ENCODE results near the gene RAB7B.
"Not testable (repeated sequence)": the region's sequence is repeated elsewhere in the genome, so short reads cannot be mapped to it uniquely, and the experiment has no call there.

The RAB7B gene, protein sequence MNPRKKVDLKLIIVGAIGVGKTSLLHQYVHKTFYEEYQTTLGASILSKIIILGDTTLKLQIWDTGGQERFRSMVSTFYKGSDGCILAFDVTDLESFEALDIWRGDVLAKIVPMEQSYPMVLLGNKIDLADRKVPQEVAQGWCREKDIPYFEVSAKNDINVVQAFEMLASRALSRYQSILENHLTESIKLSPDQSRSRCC

DNA sequence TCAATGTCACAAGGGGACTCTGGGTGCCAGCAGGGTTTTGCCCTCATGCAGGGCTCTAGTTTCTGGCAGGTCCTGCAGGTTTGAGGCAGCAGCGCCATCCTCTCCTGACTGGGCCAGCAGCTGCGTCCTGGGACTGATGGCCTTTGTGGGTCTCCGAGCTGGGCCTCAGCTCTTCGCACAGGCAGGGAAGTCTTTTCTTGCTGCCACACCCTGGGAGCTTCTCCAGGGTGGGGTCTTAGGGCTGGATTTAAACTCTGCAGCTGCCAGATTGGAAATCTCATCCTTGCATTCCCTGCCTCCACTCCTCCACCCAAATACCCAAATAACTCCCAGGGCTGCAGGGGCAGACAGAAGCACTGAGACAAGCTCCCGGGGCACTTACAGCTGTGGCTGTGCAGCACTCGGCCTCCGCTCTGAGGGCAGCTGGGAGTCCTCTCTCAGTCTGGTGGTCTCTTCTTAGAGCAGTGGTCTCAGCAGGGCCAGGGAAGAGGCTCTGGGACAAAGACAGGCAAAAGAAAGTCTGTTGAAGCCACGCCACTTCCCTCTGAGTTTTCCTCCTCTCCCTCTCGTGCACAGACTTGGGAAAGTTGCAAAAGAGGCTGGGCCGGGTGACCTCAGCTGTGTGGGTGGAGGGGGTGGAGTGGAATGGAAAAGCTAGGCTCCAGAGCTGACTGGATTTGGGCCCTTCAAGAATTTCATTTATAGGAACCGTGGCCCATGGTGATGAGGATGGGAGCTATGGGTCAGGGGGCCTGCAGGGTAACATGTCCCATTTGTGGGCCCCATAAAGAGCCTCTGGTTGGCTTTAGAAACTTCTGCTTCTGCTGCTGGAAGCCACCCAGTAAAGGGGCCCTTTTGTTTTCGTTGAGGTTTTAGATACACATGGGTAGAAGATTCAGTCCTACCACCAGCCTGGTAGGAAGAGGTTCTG lies at the start of gene RAB7B:
Gene RAB7B (minus strand): TSS at position 525 of the 931 bp plus-strand sequence. CDS start 9,260 bp downstream, outside the sequence.
- no peak for DNase-seq (ENCODE audit: low read depth)

DNA sequence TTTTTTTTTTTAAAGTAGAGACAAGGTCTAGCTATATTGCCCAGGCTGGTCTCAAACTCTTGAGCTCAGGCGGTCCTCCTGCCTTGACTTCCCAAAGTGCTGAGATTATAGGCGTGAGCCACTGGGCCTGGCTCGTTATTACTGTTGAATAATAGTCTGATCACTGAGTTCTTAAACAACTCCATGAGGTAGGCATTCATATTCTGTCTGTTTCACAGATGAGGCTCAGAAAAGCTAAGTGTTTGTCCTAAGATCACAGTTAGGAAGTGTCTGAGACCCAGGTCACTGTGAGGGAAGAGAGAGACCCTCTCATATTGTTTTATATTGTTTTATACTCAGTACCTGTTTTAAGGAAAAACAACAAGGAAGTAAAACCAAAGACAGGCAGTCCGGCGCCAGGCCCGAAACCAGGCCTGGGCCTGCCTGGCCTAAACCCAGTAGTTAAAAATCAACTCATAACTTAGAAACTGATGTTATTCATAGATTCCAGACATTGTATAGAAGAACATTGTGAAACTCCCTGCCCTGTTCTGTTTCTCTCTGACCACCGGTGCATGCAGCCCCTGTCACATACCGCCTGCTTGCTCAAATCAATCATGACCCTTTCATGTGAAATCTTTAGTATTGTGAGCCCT lies 49.2 kb upstream of the RAB7B start:
- DNase-seq (ENCODE audit: low read depth): not testable (repeated sequence)

DNA sequence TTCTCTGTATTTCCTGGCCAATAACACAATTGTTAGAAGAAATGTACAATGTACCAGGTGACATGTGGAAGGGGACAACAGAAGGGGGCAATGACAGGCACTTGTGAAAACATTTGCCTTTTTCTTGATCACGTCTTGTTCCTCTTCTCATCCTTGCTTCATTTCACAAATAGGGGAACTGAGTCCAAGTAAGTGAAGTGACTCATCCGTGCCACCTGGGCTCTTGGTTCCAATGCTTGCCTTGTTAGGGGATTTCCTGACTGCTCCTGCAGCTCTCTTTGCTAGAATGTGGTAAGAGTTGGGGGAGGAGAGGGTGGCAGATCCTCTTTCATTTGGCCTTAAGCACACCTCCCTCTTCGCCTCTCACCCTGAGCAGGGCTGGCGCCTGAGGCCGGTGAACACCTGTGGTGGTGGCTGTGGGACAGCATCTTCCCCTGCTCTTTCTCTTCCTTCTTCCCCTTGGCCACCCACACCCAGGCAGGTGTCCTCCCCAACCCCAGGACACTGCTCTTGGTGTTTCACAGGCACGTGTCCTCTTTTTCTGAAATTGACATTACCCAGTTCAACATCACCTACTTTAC lies 47.5 kb upstream of the RAB7B start:
- no peak for DNase-seq (ENCODE audit: low read depth)

DNA sequence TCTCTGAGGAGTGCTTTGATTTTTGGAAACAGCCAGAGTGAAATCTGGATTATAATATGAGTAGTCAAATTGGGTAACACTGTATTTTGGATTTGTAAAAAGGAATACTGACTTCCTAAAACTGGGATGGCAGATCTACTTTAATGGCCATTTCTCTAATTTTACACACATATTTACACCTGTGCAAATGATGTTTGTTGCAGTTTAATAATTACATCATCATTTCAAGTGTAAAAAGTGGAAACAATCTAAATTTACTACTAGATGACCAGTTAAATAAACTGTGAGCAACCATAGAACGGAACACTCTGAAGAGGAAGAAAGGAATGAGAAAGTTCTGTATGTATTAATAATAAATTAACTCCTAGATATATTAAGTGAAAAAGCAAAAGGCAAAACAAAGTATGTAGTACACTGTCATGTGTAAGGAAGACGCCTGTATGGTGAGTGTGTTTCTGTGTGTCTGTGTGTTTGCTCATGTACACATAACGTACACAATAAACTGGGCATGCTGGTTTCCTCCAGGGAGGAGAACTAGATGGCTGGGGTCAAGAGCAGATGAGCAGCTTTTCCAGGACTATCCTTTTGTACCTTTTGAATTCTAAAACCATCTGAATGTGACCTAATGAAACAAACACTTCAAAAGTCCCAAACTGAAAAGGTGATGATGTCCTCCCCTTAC lies 46.9 kb upstream of the RAB7B start:
- DNase-seq (ENCODE audit: low read depth): no peak

DNA sequence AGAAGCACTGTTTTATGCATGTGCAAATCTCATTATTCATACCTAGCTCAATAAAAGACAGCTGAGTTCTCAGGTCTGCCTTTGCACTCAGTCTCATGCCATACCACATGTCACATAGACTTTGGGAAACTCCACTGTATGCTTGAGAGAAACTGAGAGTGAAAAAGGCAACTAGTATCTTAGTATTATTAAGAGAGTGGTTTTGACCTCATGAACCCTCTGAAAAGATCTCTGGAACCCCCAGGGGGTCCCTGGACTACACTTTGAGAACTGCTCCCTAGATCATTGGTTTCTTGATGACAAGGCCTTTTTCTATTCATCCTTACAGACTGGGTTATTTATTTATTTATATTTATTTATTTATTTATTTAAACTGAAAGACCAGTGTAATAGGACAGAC lies 46.1 kb upstream of the RAB7B start:
- no peak for DNase-seq (ENCODE audit: low read depth)

DNA sequence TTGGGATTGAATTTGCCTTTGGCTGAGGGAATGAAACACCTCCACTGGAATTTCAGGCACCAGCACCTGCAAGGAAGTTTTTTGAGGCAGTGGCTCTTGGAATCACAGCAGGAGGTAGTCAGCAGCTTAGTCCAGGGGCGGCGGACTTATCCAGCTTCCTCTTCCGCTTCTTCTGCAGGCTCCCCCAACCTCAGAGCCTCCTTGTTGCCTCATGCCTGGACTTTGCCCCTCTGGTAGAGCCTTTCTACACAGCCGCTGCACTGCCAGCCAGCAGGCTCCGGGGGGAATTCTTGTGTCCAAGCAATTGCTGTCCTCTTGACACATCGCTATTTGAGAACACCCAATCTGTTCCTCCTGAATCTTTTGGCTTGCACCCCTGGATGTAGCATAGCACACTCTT lies 45.4 kb upstream of the RAB7B start:
- no peak for DNase-seq (ENCODE audit: low read depth)

DNA sequence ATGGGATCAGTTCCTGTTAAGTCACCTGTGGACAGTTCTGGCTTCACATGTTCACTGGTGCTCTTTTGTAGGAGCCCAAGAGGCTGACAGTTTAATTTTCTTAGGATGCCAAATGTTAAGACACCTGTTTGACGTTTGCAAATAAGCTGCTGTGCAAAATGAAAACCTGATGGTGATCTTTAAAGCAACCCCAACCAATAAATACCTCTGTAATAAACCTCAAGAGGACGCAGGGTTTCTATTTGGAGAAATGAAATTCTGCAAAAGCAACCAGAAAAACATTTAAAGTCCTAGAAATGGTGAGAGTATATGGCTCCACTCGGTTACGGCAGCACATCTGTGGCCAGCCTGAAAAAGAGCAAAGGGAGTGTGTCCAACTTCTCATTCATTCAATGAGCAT lies 44.1 kb upstream of the RAB7B start:
- no peak for DNase-seq (ENCODE audit: low read depth)

DNA sequence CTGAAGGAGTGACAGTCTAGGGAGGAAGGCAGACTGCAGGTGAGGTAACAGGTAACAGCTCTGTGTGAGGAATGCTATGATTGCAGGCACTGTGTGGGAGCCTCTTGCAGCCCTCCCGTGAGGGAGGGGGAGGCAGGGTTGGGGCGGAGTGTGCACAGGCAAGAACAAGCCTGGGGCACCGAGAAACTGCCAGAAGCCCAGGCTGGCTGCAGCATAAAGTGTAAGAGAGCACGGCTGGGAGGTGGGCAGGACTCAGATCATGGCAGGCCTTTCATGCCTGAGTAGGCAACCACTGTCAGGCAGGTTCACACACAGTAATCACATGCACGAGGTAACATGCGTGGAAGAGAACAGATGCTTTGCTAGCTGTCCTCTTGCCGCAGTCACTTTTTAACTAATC lies 38.4 kb upstream of the RAB7B start:
- DNase-seq (ENCODE audit: low read depth): no peak

DNA sequence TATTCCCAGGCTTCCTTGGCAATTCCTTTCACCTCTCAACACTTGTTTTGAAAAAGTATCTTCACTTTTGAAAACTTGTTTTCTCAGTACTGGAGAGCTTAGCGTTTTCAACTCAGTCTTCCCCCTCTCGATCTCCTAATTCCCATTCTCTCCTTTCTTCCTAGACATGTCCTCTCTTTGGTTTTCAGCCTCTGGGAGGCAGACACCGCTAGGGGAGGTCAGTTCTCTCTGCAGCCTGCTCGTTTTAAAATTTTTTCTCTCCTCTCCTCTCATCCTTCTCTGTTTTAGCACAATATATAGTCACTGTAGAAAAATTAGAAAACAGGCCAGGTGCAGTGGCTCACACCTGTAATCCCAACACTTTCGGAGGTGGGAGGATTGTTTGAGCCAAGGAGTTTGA lies 37.1 kb upstream of the RAB7B start:
- DNase-seq (ENCODE audit: low read depth): no peak

DNA sequence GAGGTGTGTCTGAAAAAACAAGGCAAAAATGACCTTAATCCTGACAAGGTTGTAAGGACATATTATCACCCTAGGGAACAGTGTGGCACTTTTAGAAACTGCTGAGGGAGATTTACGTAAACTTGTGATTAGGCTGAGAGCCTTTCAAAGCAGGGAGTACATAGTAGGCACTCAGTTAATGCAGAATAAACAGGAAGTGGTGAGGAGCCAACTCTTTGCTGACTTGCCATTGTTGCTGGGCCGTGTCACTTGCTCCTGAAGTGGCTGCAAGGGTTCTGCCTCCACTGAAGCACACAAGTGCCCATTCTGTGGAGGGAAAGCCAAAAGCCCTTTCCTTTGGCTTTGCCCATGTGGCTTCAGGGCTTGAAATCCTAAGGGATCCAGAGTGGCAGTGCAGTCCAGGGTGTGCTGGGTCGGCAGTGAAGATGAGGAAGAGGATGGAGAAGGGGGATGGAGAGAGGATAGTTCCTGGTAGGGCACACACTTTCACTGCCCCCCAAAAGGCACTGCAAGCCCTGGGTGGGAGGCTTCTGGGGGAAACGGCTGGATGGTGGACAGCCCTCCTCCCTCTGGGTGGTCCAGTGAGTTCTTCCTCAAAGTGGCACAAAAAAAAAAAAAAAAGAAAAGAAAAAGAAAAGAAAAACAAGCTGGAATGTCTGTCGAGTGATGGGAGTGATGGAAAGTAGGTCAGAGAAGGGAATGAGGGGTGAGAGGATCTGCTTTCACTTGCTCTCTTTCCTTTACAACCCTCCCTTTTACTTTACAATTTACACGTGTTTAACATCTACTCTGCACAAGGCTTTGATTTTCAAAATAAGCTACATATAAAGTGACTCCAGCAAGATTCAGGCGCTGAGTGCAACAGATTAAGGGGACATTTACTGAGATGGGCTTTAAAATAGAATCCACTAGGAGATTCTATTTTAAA lies 36.1 kb upstream of the RAB7B start:
- DNase-seq (ENCODE audit: low read depth): no peak

DNA sequence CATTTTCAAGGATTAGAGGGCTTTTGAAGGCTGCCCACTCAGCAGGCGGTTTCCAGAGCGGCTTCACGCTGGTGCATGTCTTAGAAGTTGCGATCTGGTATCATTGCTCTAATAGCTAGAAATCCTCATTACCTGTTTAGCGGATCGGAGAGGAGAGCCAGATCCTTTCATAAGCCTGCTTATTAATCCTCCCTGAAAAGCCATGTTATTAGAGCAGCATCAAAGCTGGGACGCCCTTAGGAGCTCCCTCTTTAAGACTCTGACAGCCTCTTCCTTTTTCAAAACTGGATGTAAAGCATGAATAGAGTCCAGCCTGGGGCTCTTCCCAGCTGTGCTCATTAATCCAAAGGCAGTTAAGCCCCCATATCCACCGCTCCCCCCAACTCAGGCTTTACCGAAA lies 34.4 kb upstream of the RAB7B start:
- DNase-seq (ENCODE audit: low read depth): no peak

DNA sequence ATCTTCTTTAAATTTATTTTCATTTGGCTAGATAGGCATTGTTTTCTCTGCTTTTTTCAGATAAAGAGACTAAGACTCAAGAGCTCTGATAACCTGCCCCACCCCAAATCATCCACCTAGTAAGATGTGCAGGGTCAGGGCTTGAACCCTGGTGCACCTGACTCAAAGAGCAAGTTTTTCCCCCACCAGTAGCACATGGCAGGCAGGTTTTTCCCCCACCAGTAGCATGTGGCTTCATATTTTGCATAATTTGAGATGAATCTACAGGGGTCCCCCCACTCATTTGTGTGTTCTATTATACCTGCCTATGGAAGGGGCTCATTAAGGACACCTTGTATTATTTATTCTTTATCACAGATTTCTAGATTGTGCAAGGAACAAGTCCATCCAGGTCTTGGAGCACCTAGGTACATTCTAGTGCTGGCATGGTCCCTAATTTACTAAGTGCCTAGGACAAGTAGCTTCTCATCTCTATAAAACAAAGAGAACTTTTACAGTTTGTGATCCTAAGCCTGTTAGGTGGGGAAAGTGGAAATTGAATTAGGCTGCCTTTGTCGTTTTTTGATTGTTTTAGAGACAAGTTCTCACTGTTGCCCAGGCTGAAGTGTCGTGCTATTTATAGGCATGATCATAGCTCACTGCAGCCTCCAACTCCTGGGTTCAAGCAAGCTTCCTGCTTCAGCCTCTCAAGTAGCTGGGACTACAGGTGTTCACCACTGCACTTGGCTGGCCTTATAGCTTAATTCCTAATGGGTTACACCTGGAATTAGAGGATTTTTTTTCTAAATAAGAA lies 33.7 kb upstream of the RAB7B start:
- DNase-seq (ENCODE audit: low read depth): no peak

DNA sequence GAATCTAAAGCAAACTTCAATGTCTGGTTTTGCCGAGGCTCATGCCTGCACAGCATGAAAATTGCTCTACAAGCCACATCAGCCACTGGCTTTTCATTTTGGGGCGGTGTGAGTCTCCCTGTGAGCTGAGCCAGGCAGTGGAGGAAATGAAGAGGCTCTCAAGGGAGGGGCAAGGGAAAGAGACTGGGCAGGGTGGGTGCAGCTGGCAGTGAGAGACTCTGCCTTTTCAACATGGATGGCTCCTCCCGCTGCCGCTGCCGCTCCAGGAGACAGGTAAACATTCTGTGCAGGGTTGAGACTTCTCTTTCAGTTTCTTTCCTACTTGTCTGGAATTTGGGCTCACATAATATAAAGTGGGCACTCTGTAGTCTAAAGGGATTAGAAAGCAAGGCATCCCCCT lies 31.8 kb upstream of the RAB7B start:
- DNase-seq (ENCODE audit: low read depth): no peak

DNA sequence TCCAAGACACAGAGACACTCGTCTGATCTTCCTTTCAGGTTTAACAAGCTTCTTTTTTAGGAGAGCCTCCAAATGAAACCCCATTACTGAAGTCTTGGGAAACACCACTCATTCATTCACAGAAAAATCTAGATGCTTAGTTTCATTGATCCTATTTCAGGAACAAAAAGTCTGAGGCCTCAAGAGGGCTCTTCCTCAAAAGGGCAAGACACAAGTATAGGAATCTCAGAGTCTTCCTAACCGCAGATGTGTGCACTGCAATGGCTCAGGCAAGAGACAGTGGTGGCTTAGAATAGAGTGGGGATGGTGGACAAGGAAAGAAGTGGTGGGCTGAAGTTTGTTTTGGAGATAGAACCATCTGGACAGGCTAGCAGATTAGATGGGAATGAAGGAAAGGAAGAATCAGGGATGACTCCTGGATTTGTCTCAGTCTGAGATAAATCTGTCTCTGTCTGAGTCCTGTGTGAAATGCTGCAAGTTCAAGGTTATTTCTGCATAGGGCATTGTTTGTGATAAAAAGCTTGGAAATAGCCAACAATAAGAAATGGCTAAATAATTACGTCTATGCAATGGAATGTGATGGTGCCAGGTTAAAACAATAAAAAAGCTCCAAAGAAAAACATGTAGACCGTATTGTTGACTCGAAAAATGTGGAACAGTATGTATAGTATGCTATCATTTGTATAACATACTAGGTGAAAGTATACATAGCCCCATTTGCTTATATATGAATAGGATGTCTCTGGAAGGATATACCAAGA lies 29.4 kb upstream of the RAB7B start:
- DNase-seq (ENCODE audit: low read depth): no peak

DNA sequence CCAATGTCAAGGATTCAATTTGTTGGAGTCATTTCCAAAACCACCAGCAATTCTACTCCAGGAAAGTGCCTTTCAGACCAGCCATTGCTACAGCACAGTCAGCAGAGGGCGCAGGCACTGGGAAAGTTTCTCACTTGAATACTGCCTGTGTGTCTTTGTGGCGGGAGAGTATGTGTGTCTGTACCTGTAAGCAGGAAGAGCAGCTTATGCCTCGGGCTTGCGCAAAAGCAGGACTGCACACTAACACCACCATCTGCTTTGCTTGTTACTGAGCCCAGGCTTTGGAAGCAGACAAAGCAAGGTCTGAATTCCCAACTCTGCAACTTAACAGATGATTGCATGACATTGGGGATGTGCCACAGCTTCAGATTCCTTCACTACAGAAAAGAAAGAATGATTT lies 27.5 kb upstream of the RAB7B start:
- no peak for DNase-seq (ENCODE audit: low read depth)

DNA sequence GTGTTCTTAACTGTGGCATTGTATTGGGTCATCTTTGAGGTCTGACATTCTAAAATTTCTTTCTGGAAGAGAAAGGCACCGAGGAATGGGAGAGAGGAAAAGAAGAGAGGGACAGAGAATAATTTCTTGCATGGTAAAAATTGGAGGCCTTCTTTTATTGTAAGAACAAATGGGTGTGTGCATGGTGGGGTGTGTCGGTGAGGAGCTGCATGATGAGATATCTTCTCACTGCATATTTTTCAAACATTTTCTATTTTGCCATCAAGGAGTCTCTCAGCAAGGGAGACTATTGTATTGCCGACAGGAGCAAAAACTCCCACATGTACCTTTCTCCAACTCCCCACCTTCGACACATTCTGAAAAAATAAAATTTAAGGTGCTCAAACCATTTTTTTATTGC lies 27.0 kb upstream of the RAB7B start:
- no peak for DNase-seq (ENCODE audit: low read depth)

DNA sequence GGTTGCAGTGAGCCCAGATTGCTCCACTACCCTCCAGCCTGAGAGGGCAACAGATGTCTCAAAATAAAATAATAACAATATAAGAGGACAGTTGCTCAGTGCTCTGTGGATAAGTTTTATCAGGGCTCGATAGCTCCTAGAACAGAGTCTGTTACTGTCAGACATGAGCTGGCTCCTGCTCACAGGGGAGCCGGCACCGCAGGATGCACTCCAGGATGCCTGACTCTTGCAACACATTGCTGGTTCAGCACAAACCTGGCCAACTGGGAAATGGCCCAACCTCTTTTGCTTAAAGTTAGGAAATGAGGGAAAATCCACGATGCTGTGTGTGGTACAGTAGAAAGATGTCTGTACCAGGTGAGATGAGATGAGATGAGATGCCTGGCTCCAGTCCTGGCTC lies 26.3 kb upstream of the RAB7B start:
- DNase-seq (ENCODE audit: low read depth): no peak

DNA sequence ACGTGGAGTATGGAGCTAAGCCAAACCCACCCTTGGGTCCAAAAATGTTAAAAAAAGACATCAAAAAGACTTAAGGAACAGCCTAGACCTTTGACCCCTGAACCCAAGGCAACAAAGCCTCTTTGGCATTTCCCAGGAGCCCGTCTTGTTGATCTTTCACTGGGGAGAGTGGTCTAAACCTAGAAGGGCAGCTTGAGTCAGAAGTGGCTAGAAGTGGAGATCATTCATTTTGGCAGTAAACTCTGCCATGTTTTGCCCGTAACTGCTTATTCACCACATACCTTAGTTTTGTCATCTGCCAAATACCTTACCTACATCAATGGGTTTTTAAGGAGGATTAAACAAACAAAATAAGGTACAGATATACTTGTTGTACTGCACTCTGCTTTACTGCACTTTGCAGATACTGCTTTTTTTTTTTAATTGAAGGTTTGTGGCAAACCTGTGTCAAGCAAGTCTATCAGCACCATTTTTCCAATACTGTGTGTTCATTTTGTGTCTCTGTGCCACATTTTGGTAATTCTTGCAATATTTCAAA lies 22.2 kb upstream of the RAB7B start:
- no peak for DNase-seq (ENCODE audit: low read depth)

DNA sequence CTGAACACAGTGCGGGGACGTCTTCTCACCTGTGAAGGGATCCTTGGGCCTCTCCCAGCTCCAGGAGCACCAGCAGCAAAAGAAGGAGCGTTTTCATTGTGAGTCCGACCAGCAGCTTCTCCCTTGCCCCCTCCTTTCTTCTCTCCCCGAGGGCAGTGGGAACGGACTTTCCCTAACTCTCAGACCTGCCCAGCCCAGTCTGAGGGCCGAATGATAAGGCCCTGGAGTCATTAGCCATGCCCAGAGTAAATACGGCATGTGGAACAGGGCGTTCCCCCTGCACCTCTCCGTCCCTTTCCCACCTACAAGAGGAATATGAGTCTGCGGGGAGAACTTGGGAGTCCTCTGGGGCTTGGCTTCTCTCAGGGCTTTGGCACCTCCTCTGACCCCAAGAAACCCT lies 20.5 kb upstream of the RAB7B start, which contains the start of gene CTSE:
Gene CTSE (minus strand): TSS at position 201 of the 400 bp plus-strand sequence. CDS start 104 bp downstream, at position 97.
- DNase-seq (ENCODE audit: low read depth): no peak
